Measurements from ENCODE around the gene AQP7. TPM values are rescaled to one million over a fixed set of nuclear protein-coding genes. Genes with fewer than 3 reads are reported as not detected.
A peak's percentile ranks its signal among the peaks of the same experiment; 100 is the strongest.

AQP7 gene
- total RNA-seq, 1 experiment from 2014 or later = 0.59 TPM

- TF ChIP-seq CTCF (conservative IDR thresholded peaks at IDR 0.05) = no peak
- TF ChIP-seq EZH2 (IDR thresholded peaks at IDR 0.05; ENCODE audit: low read depth) = no peak
- DNase-seq = no peak
- ChIA-PET CTCF (no interaction called here), POLR2A (ENCODE audit: unreplicated experiment) (no interaction called here)
- H3F3A ChIP-seq (ENCODE audit: insufficient read depth, low read depth) = peaks cover 27% of the 10 kb centered on the region
- H3K27ac ChIP-seq = peak overlapping the region; percentile 67; the same call in 1 of the 2 replicates
- no peaks in the 10 kb centered on the region for H3K36me3 ChIP-seq (ENCODE audit: low read depth)
- intact Hi-C loops (cut with micrococcal nuclease; ENCODE audit: unreplicated experiment) = no loop called here
- no peak overlapping the region for H3K4me3 ChIP-seq
- peak overlapping the region; percentile 66 for H3K4me2 ChIP-seq
- peaks cover 77% of the 10 kb centered on the region for H3K4me1 ChIP-seq (replicated peaks; ENCODE audit: insufficient read depth)
- no peaks in the 10 kb centered on the region for H3K27me3 ChIP-seq (ENCODE audit: insufficient read depth, low read depth)
- no peaks in the 10 kb centered on the region for H3K79me2 ChIP-seq (ENCODE audit: low read depth)
- H2AFZ ChIP-seq = no peak overlapping the region
- H3K9me3 ChIP-seq (ENCODE audit: insufficient read depth, low read depth) = no peaks in the 10 kb centered on the region
- H3K9me2 ChIP-seq (ENCODE audit: insufficient read depth) = no peaks in the 10 kb centered on the region
- no peaks in the 10 kb centered on the region for H4K20me1 ChIP-seq (ENCODE audit: insufficient read depth)
- BruUV-seq (replicated peaks) = no TSS peak
Measured at GRCh38 chr9:33442125-33442524, 39.8 kb upstream of the AQP7 start.

- H3K4me1 ChIP-seq (replicated peaks; ENCODE audit: insufficient read depth) = peaks cover 74% of the 10 kb centered on the region
- BruUV-seq (replicated peaks) = no TSS peak
- POLR2A ChIA-PET (ENCODE audit: unreplicated experiment) = interaction anchor here (0.7 kb wide), 1 partner anchor 25 kb away, joined by 3 read pairs; no protein-coding TSS in a partner anchor
- H3F3A ChIP-seq (ENCODE audit: insufficient read depth, low read depth) = peaks cover 19% of the 10 kb centered on the region; the same call in 1 of the 2 replicates
- no peaks in the 10 kb centered on the region for H3K9me2 ChIP-seq (ENCODE audit: insufficient read depth)
- H3K79me2 ChIP-seq (ENCODE audit: low read depth) = no peaks in the 10 kb centered on the region
- H3K36me3 ChIP-seq (ENCODE audit: low read depth) = no peaks in the 10 kb centered on the region
- no peak overlapping the region for H3K27ac ChIP-seq
- no peak overlapping the region for H3K4me3 ChIP-seq
- no peak for TF ChIP-seq EZH2 (IDR thresholded peaks at IDR 0.05; ENCODE audit: low read depth)
- no peak for TF ChIP-seq CTCF (conservative IDR thresholded peaks at IDR 0.05)
- no peaks in the 10 kb centered on the region for H3K9me3 ChIP-seq (ENCODE audit: insufficient read depth, low read depth)
- no peaks in the 10 kb centered on the region for H3K27me3 ChIP-seq (ENCODE audit: insufficient read depth, low read depth)
- intact Hi-C loops (cut with micrococcal nuclease; ENCODE audit: unreplicated experiment) = no loop called here
- no peak for DNase-seq
- peak overlapping the region; percentile 57; the same call in 1 of the 2 replicates for H3K4me2 ChIP-seq
- H4K20me1 ChIP-seq (ENCODE audit: insufficient read depth) = no peaks in the 10 kb centered on the region
- CTCF ChIA-PET = no interaction called here
- H2AFZ ChIP-seq = no peak overlapping the region
Measured at GRCh38 chr9:33440609-33441008, 38.2 kb upstream of the AQP7 start.

- BruUV-seq (replicated peaks) = no TSS peak
- intact Hi-C loops (cut with micrococcal nuclease; ENCODE audit: unreplicated experiment) = no loop called here
- no peaks in the 10 kb centered on the region for H3K79me2 ChIP-seq (ENCODE audit: low read depth)
- H3K4me1 ChIP-seq (replicated peaks; ENCODE audit: insufficient read depth) = peaks cover 70% of the 10 kb centered on the region
- no peaks in the 10 kb centered on the region for H4K20me1 ChIP-seq (ENCODE audit: insufficient read depth)
- no peaks in the 10 kb centered on the region for H3K9me2 ChIP-seq (ENCODE audit: insufficient read depth)
- H3F3A ChIP-seq (ENCODE audit: insufficient read depth, low read depth) = peaks cover 19% of the 10 kb centered on the region; the same call in 1 of the 2 replicates
- no peaks in the 10 kb centered on the region for H3K9me3 ChIP-seq (ENCODE audit: insufficient read depth, low read depth)
- DNase-seq = no peak
- H3K27me3 ChIP-seq (ENCODE audit: insufficient read depth, low read depth) = no peaks in the 10 kb centered on the region
- TF ChIP-seq EZH2 (IDR thresholded peaks at IDR 0.05; ENCODE audit: low read depth) (no peak), CTCF (conservative IDR thresholded peaks at IDR 0.05) (no peak)
- H3K4me2 ChIP-seq = peak overlapping the region; percentile 57; the same call in 1 of the 2 replicates
- ChIA-PET POLR2A (ENCODE audit: unreplicated experiment) (no interaction called here), CTCF (interaction anchor here (1.0 kb wide), 1 partner anchor 13 kb away, joined by 5 read pairs; no protein-coding TSS in a partner anchor)
- peak overlapping the region; percentile 44; the same call in 1 of the 2 replicates for H3K27ac ChIP-seq
- H2AFZ ChIP-seq = no peak overlapping the region
- H3K36me3 ChIP-seq (ENCODE audit: low read depth) = no peaks in the 10 kb centered on the region
- H3K4me3 ChIP-seq = no peak overlapping the region
Measured at GRCh38 chr9:33440204-33440603, 37.8 kb upstream of the AQP7 start.
